Measurements from ENCODE around the gene SLC5A3.

SLC5A3 gene

GRCh38 chr21:34105947-34106541 lies 32.7 kb downstream of the SLC5A3 start:
- DNase-seq: no peak

GRCh38 chr21:34107606-34108005 lies 34.2 kb downstream of the SLC5A3 start:
- DNase-seq: no peak

- DNase-seq: no peak
Observed at GRCh38 chr21:34109075-34109474, 35.7 kb downstream of the SLC5A3 start.

- DNase-seq: no peak
Observed at GRCh38 chr21:34110594-34111202, 37.3 kb downstream of the SLC5A3 start.

- DNase-seq: no peak
Observed at GRCh38 chr21:34112316-34113033, 39.1 kb downstream of the SLC5A3 start.

- DNase-seq: no peak
Observed at GRCh38 chr21:34113842-34114241, 40.5 kb downstream of the SLC5A3 start.

GRCh38 chr21:34115160-34115559 lies 41.8 kb downstream of the SLC5A3 start:
- no peak for DNase-seq

GRCh38 chr21:34116569-34116968 lies 43.2 kb downstream of the SLC5A3 start:
- DNase-seq: no peak

GRCh38 chr21:34120867-34121266 lies 47.5 kb downstream of the SLC5A3 start:
- DNase-seq: no peak

- peak; percentile 16 for DNase-seq
Observed at GRCh38 chr21:34122047-34122446, 48.7 kb downstream of the SLC5A3 start.

Data from COR-L47 (cell line).